HCT116 (cell line): ENCODE results near the gene FER.

ENCODE experiments used
- EGR1 ChIP-seq: IDR thresholded peaks from 2 replicates; pipeline ENCODE4 v1.6.1; 2012; ENCODE audit warnings: low read depth
- EZH2 ChIP-seq: fragments of 200-600 bp; sonication (generic); IDR thresholded peaks from 2 replicates; pipeline ENCODE4 v1.6.1; 2017; ENCODE audit warnings: antibody characterized with exemption, mixed run types
- EZH2phosphoT487 ChIP-seq: fragments of 200-600 bp; IDR thresholded peaks from 2 replicates; pipeline ENCODE4 v1.6.1; 2018; ENCODE audit warnings: antibody characterized with exemption, borderline replicate concordance
- POLR2A ChIP-seq: IDR thresholded peaks from 2 replicates; pipeline ENCODE4 v1.7.0; 2011; ENCODE audit warnings: borderline replicate concordance; ENCODE audit not compliant: insufficient read depth, insufficient read length; ENCODE audit errors: extremely low read depth
- POLR2AphosphoS5 ChIP-seq: IDR thresholded peaks from 2 replicates; pipeline ENCODE4 v1.6.1; 2011; ENCODE audit warnings: mild to moderate bottlenecking, low read depth, low read length, moderate library complexity
- RAD21 ChIP-seq: IDR thresholded peaks from 2 replicates; pipeline ENCODE4 v1.6.1; 2012; ENCODE audit warnings: low read depth, mild to moderate bottlenecking
- ZNF274 ChIP-seq: fragments of 200-500 bp; sonication (Bioruptor generic); IDR thresholded peaks from 2 replicates; pipeline ENCODE4 v1.6.1; 2014; ENCODE audit warnings: mild to moderate bottlenecking, low read depth, low read length, inconsistent platforms
- TF ChIP-seq, protein P1 (sequence below): IDR thresholded peaks from 2 replicates; pipeline ENCODE4 v1.6.1; 2012
- TF ChIP-seq, protein P2 (sequence below), 3 experiments: fragments of 200-600 bp in 1 of 3; sonication (generic) in 1 of 3; IDR thresholded peaks in 2 of 3; conservative IDR thresholded peaks in 1 of 3; 2 replicates each; pipeline ENCODE4 v1.5.1; 2012 to 2017; ENCODE audit warnings: low read depth in 2 of 3, low read length in 2 of 3, antibody characterized with exemption in 1 of 3, borderline replicate concordance in 1 of 3, control low read depth in 1 of 3, mild to moderate bottlenecking in 1 of 3, mixed read lengths in 1 of 3, mixed run types in 1 of 3, moderate library complexity in 1 of 3; ENCODE audit not compliant: insufficient read depth in 1 of 3

DNA sequence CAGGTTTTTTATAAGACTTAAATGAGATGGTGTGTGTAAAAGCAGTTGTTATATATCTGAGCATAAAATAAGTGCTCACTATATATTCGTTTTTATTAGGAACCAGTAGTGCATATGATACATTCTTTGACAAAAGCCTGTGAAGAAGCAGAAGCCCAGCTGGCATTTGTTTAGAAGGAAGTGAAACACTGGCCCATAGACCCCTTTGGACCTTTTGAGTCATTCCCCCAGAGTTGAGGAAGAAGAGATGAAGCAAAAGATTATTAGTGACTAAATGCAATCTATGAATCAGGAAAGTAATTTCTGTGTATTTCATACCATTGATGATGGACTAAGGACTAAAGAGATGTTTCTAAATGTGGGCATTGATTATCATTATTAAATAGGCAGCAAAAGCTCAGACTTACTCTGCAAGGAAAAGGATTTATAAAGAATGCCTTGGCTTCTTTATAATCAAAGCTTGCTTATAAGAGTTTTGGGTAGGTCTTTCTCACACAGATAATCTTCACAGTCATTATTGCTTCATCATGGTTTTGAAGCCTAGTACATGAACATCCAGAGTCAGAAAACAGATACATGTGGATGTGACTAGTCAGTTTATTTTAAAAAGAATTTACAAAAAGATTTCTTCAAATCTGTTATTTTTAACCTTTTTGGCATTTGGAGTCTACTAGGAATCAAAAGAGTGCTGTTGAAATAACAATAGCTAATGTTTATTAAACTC, 16.9 kb upstream of the FER start:
- TF ChIP-seq, protein P1, sequence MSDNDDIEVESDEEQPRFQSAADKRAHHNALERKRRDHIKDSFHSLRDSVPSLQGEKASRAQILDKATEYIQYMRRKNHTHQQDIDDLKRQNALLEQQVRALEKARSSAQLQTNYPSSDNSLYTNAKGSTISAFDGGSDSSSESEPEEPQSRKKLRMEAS: no peak
- TF ChIP-seq, protein P2, sequence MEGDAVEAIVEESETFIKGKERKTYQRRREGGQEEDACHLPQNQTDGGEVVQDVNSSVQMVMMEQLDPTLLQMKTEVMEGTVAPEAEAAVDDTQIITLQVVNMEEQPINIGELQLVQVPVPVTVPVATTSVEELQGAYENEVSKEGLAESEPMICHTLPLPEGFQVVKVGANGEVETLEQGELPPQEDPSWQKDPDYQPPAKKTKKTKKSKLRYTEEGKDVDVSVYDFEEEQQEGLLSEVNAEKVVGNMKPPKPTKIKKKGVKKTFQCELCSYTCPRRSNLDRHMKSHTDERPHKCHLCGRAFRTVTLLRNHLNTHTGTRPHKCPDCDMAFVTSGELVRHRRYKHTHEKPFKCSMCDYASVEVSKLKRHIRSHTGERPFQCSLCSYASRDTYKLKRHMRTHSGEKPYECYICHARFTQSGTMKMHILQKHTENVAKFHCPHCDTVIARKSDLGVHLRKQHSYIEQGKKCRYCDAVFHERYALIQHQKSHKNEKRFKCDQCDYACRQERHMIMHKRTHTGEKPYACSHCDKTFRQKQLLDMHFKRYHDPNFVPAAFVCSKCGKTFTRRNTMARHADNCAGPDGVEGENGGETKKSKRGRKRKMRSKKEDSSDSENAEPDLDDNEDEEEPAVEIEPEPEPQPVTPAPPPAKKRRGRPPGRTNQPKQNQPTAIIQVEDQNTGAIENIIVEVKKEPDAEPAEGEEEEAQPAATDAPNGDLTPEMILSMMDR (IDR thresholded peaks at IDR 0.05 in 2 of 3, conservative IDR thresholded peaks at IDR 0.05 in 1 of 3; ENCODE audit: borderline replicate concordance in 1 of 3, insufficient read depth in 1 of 3, low read depth in 2 of 3, low read length in 2 of 3): no peak
- TF ChIP-seq POLR2A (no peak), EGR1 (no peak), ZNF274 (no peak), RAD21 (no peak), EZH2phosphoT487 (no peak), EZH2 (no peak), POLR2AphosphoS5 (no peak)
